OCI-M1 (cell line): ENCODE measurements around the gene C3orf38.
"Not testable (repeated sequence)": the region's sequence is repeated elsewhere in the genome, so short reads cannot be mapped to it uniquely, and the experiment has no call there.

Source experiments
- DNase-seq: peaks from one replicate; lab custom pipeline; 2025; lab: John Stamatoyannopoulos, UW

Gene C3orf38

DNA sequence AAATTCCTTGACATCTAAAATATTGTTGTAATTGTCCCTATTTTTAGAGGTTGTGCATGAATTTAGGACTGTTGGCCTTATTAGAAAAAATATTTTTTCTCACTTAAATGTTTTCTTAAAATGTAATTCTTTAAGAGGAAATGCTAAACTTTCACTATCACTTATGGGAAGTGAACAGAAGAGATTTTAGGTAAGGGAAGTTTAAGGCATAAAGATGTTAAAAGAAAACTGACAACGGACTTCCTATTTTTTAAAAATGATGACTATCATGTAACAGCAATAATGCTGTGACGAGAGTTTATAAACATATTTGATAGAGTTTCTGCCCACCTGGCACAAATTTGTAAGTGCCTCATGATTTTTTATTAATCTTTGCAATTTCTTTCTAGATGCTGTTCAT is 3.1 kb downstream of the C3orf38 start:
- DNase-seq: no peak

GRCh38 chr3:88166419-88166971 is 16.7 kb downstream of the C3orf38 start:
- DNase-seq: no peak

GRCh38 chr3:88167173-88167572 is 17.4 kb downstream of the C3orf38 start:
- no peak for DNase-seq

DNA sequence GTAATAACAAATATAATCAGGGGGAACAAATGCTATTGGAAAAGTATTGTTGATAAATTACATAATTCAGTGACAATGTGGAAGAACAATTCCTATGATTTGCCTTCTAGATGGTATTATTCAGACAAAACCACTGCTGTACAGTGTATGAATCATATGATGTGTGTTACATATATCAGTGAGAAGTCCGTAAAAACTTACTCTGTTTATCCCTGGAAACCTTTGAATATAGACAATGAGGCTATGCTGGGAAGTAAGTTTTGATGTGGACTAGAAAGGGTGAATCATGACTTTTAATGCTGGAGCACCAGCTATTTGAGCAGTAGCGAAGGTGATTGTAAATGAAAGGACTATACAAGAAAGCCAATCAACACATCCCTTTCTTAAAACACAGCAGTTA is 17.9 kb downstream of the C3orf38 start:
- no peak for DNase-seq

GRCh38 chr3:88168171-88168570 is 18.4 kb downstream of the C3orf38 start:
- no peak for DNase-seq

- peak; percentile 87 for DNase-seq
Measured at GRCh38 chr3:88180398-88180999, 30.7 kb downstream of the C3orf38 start.

DNA sequence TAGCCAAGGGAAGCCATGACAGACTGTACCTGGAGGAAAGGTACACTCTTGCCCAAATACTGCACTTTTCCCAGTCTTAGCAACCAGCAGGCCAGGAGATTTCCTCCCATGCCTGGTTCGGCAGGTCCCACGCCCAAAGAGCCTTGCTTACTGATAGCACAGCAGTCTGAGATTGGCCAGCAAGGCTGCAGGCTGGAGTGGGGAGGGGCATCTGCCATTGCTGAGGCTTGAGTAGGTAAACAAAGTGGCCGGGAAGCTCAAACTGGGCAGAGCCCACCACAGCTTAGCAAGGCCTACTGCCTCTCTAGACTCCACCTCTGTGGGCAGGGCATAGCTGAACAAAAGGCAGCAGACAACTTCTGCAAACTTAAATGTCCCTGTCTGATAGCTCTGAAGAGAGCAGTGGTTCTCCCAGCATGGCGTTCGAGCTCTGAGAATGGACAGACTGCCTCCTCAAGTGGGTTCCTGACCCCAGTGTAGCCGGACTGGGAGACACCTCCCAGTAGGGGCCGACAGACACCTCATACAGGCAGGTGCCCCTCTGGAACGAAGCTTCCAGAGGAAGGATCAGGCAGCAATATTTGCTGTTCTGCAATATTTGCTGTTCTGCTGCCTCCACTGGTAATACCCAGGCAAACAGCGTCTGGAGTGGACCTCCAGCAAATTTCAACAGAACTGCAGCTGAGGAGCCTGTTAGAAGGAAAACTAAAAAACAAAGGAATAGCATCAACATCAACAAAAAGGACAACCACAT is 32.6 kb downstream of the C3orf38 start:
- DNase-seq: not testable (repeated sequence)

DNA sequence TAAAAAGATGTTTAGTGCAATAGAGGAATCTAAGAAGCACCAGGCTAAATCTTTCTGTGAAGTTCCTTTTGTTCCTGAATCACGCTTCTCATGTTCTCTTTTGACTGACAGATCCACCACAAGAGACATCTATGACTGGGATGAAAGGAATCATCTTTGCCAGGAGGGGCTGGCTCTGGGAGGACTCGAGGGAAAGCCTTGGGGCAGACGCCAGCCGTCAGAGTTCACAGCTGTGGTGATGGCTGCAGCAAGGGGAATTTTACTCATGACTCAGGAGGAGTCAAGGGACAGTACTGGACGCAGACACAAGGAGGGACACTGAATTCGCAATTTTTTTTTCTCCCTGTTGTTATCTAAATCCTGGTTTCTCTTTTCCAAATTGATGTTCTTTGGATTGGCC is 38.7 kb downstream of the C3orf38 start:
- DNase-seq: no peak

GRCh38 chr3:88189361-88189810 is 39.6 kb downstream of the C3orf38 start:
- DNase-seq: peak; percentile 39

DNA sequence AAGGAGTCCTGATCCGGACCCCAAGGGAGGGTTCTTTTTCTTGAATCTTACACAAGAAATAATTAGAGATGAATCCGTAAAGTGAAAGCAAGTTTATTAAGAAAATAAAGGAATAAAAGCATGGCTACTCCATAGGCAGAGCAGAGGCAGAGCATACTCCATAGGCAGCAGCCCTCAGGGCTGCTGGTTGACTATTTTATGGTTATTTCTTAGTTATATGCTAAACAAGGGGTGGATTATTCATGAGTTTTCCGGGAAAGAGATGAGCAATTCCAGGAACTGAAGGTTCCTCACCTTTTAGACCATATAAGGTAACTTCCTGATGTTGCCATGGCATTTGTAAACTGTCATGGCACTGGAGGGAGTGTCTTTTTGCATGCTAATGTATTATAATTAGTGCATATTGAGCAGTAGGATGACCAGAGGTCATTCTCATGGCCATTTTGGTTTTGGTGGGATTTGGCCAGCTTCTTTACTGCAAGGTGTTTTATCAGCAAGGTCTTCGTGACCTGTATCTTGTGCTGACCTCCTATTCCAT is 42.2 kb downstream of the C3orf38 start:
- DNase-seq: peak; percentile 25

DNA sequence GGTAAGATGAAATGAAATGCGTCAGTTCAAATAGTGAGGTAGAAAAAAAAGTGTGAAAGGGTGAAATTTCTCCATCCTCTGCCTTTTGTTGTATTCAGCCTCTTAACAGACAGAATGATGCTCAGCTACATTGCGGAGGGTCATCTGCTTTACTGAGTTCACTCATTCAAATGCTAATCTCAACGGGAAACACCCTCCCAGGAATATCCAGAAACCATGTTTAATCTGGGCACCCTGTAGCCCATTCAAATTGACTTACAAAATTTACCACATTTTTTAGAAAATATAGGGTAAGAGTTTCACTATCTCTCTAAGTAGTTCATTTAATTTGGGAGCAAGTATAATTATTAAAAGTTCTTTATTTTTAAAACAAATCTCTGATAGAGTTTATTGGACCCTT is 42.9 kb downstream of the C3orf38 start:
- no peak for DNase-seq

DNA sequence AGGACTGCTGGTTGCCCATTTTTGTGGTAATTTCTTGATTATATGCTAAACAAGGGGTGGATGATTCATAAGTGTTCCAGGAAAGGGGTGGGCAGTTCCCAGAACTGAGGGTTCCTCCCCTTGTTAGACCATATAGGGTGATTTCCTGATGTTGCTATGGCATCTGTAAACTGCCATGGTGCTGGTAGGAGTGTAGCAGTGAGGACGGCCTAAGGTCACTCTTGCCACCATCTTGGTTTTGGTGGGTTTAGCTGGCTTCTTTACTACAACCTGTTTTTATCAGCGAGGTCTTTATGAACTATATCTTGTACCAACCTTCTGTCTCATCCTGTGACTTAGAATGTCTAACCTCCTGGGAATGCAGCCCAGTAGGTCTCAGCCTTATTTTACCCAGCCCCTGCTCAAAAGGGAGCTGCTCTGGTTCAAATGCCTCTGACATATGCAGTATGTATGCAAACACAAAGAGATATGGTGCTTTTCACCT is 46.2 kb downstream of the C3orf38 start:
- peak; percentile 95 for DNase-seq

DNA sequence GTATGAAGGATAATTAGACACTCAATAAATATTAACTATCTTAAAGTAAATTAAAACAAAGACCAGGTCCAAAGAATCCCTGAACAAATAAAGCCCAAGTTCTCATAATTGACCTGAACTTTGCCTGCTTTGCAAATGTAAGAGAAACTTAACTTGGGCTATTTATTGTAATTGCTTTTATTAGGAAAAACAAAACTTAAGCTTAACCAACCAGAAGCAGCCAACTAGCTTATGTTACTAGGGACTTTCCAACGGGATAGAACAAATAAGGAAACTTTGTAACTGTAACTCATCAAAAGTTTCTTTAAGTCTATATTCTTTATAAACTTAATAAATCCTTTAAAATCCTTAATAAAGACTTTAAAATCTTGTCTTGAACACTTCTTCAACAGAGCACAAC is 48.4 kb downstream of the C3orf38 start:
- no peak for DNase-seq

- peak; percentile 94 for DNase-seq
Measured at GRCh38 chr3:88203642-88204055, 53.9 kb downstream of the C3orf38 start.
